CD4-positive, alpha-beta T cell treated with Interleukin-12 subunit alpha and Interleukin-12 subunit beta, for 1 hour (primary cell): Measurements from ENCODE around the gene H3-3A.
A peak's percentile ranks its signal among the peaks of the same experiment; 100 is the strongest.

Source experiments
- DNase-seq: peaks from one replicate; pipeline ENCODE4 v3.0.0-alpha.2; 2020

H3-3A gene

GRCh38 chr1:226054519-226055327 lies 7.8 kb upstream of the H3-3A start:
- DNase-seq, result no peak

GRCh38 chr1:226059709-226060108 lies 2.8 kb upstream of the H3-3A start:
- no peak for DNase-seq

GRCh38 chr1:226060427-226060826 lies 2.1 kb upstream of the H3-3A start:
- no peak for DNase-seq

- DNase-seq, result no peak
These were observed 1.3 kb upstream of the H3-3A start for GRCh38 chr1:226061068-226061840.

- peak; percentile 51 for DNase-seq
These were observed 517 bp upstream of the H3-3A start for GRCh38 chr1:226061841-226062557.

- DNase-seq, result peak; percentile 54
These were observed 884 bp downstream of the H3-3A start for GRCh38 chr1:226063224-226063976.

GRCh38 chr1:226063977-226064815 lies 1.7 kb downstream of the H3-3A start:
- peak; percentile 48 for DNase-seq

GRCh38 chr1:226064816-226065248 lies 2.3 kb downstream of the H3-3A start:
- DNase-seq, result peak; percentile 74

- DNase-seq, result no peak
These were observed 4.0 kb downstream of the H3-3A start for GRCh38 chr1:226066415-226067078.

GRCh38 chr1:226069811-226070489 lies 7.4 kb downstream of the H3-3A start:
- DNase-seq, result no peak

GRCh38 chr1:226072347-226072746 lies 9.8 kb downstream of the H3-3A start:
- no peak for DNase-seq

- no peak for DNase-seq
These were observed 10.9 kb downstream of the H3-3A start for GRCh38 chr1:226073184-226073950.

- DNase-seq, result no peak
These were observed 11.5 kb downstream of the H3-3A start for GRCh38 chr1:226074046-226074445.

GRCh38 chr1:226076378-226076777 lies 13.9 kb downstream of the H3-3A start:
- DNase-seq, result no peak

GRCh38 chr1:226078374-226078773 lies 15.9 kb downstream of the H3-3A start:
- no peak for DNase-seq

- no peak for DNase-seq
These were observed 20.0 kb downstream of the H3-3A start for GRCh38 chr1:226082587-226082917.

GRCh38 chr1:226082959-226083301 lies 20.4 kb downstream of the H3-3A start:
- DNase-seq, result no peak

GRCh38 chr1:226083302-226084101 lies 21.0 kb downstream of the H3-3A start:
- peak; percentile 94 for DNase-seq

GRCh38 chr1:226085675-226086285 lies 23.3 kb downstream of the H3-3A start:
- no peak for DNase-seq
